ENCODE data around the gene LCNL1. TPM values are rescaled to one million over a fixed set of nuclear protein-coding genes. Genes with fewer than 3 reads are reported as not detected.

Gene LCNL1
- total and polyA plus RNA-seq, 9 donors, result 0.12 to 1.3 (median 0.42) TPM

DNA sequence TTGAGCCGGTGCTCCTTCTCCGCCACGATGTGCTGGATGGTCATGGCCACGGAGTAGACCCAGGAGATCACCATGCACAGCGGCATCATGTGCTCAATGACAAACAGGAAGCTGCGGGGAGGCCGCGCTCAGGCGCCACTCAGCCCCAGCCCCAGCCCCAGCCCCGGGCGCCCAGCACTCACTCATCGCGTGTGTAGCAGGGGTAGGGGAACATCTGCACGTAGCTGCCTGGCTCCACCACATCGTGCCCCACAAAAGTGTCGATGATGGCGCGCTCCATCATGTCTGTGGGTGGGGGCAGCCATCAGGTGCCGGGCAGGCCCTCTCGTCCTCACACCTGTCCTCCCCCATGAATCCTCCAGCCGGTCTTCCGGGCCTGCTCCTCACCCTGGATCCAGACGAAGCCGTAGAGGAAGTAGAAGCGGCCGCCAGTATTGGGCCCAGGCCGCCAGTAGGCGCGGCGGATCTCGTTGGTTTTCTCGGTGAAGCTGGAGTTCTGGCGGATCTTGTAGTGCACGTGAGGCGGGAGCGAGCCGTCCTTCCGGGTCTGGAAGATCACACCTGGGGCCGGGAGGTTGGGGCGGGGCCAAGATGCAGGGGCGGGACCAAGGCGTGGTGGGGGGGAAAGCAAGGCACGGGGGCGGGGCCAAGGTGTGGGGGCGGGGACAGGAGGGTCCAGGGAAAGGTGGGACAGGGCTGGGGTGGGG is 35.2 kb downstream of the LCNL1 start:
- Histone ChIP-seq H3K4me1 (ENCODE audit: control insufficient read depth, insufficient read depth, low read length) (peaks cover under 1% of the 10 kb centered on the region), H3K4me3 (ENCODE audit: low read length) (no peak overlapping the region), H3K27ac (ENCODE audit: low read length) (no peak overlapping the region), H3K9me3 (replicated peaks; ENCODE audit: control insufficient read depth, low read depth, low read length) (no peaks in the 10 kb centered on the region), H3K36me3 (ENCODE audit: control insufficient read depth, insufficient read depth, low read length) (peaks cover 32% of the 10 kb centered on the region), H3K27me3 (ENCODE audit: control insufficient read depth, insufficient read depth, low read length) (no peaks in the 10 kb centered on the region)
- WGBS (ENCODE audit: insufficient coverage), result 89% methylated on average over 30 of the region's 45 CpGs
- DNase-seq, result no peak

DNA sequence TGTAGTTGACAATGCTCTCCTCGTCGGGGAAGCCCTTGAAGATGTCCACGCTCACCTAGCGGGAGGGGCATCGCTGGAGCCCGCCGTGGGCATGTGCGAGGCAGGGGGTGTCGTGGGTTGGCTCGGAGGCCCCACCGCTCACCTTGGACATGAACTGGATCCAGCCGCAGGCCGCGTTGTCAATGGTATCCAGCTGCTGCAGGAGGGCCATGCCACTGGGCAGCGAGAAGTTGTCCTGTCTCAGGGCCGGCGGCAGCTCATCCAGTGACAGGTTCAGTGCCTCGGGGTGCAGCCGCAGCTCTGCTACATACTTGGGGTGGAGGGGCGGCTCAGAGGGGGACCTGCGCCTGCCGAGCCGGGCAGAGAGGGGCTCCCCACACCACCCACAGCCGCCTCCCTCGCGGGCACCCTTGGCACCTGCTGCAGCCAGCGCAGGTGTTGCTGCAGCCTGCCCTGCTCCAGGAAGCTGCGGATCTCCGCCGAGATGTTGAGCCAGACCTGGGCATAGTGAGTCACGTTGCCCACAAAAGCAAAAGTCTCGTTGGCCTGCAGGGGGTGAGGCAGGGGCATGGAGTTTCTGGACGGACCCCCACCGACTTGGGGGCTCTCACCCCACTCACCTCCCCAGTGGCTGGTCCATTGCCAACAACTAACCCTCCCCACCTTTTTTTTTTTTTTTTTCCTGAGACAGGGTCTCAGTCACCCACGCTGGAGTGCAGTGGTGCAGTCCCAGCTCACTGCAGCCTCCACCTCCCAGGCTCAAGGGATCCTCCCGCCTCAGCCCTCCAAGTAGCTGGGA is 36.2 kb downstream of the LCNL1 start:
- no peak overlapping the region for H3K4me3 ChIP-seq (ENCODE audit: low read length)
- 89% methylated on average over 33 of the region's 36 CpGs for WGBS (ENCODE audit: insufficient coverage)
- peaks cover 29% of the 10 kb centered on the region for H3K36me3 ChIP-seq (ENCODE audit: control insufficient read depth, insufficient read depth, low read length)

GRCh38 chr9:137019891-137020683 is 37.3 kb downstream of the LCNL1 start:
- no peak for DNase-seq
- Histone ChIP-seq H3K4me1 (ENCODE audit: control insufficient read depth, insufficient read depth, low read length) (peaks cover 15% of the 10 kb centered on the region), H3K36me3 (ENCODE audit: control insufficient read depth, insufficient read depth, low read length) (peaks cover 23% of the 10 kb centered on the region), H3K27me3 (ENCODE audit: control insufficient read depth, insufficient read depth, low read length) (no peaks in the 10 kb centered on the region), H3K27ac (ENCODE audit: low read length) (no peak overlapping the region), H3K4me3 (ENCODE audit: low read length) (no peak overlapping the region), H3K9me3 (replicated peaks; ENCODE audit: control insufficient read depth, low read depth, low read length) (no peaks in the 10 kb centered on the region)
- WGBS (ENCODE audit: insufficient coverage), result 86% methylated on average over 33 of the region's 34 CpGs

More for the DNA sequence above, 36.2 kb downstream of the LCNL1 start:
- no peaks in the 10 kb centered on the region for H3K27me3 ChIP-seq (ENCODE audit: control insufficient read depth, insufficient read depth, low read length)
- no peak for DNase-seq
- no peak overlapping the region for H3K27ac ChIP-seq (ENCODE audit: low read length)
- no peaks in the 10 kb centered on the region for H3K9me3 ChIP-seq (replicated peaks; ENCODE audit: control insufficient read depth, low read depth, low read length)
- peaks cover 10% of the 10 kb centered on the region for H3K4me1 ChIP-seq (ENCODE audit: control insufficient read depth, insufficient read depth, low read length)

DNA sequence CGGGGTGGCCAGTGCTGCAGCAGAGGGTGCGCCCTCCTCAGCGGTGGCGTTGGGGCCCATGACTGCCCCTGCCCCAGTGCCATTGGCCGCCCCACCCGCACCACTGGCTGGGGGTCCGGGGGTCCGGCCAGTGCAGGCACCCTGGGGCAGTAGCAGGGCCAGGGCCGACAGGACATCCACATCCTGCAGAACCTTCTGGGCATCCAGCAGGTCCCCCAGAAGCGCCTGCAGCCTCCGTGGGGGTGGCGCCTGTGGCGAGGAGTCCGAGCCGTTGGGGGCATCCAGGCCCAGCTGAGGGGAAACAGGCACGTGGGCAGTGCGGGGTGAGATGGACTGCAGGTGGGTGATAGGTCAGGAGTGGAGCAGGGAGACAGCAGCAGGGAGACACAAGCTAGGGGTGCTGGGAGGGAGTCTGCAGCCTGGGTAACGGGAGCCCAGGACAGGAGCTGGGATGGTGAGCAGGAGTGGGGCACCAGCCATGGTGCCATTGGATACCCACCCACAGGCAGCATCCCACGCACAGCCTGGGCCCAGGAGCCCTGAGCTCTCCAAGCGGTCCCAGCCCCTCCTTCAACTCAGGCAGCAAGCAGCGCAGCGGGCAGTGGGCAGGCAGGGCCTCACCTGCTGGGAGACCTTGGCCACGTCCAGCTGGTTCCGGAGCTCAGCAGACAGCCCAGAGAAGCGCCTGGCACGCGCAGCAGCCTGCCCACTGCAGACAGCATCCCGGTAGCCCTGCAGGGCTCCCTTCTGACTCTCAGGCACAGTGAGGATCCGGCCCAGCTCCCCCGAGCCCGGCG is 38.2 kb downstream of the LCNL1 start:
- Histone ChIP-seq H3K27me3 (ENCODE audit: control insufficient read depth, insufficient read depth, low read length) (no peaks in the 10 kb centered on the region), H3K9me3 (replicated peaks; ENCODE audit: control insufficient read depth, low read depth, low read length) (no peaks in the 10 kb centered on the region), H3K4me1 (ENCODE audit: control insufficient read depth, insufficient read depth, low read length) (peaks cover 24% of the 10 kb centered on the region), H3K4me3 (ENCODE audit: low read length) (no peak overlapping the region), H3K27ac (ENCODE audit: low read length) (no peak overlapping the region), H3K36me3 (ENCODE audit: control insufficient read depth, insufficient read depth, low read length) (peaks cover 19% of the 10 kb centered on the region)
- no peak for DNase-seq
- 91% methylated on average over 31 of the region's 32 CpGs for WGBS (ENCODE audit: insufficient coverage)

GRCh38 chr9:137021568-137021978 is 38.8 kb downstream of the LCNL1 start:
- no peaks in the 10 kb centered on the region for H3K9me3 ChIP-seq (replicated peaks; ENCODE audit: control insufficient read depth, low read depth, low read length)
- no peak overlapping the region for H3K4me3 ChIP-seq (ENCODE audit: low read length)
- 81% methylated on average over 4 of the region's 6 CpGs for WGBS (ENCODE audit: insufficient coverage)

DNA sequence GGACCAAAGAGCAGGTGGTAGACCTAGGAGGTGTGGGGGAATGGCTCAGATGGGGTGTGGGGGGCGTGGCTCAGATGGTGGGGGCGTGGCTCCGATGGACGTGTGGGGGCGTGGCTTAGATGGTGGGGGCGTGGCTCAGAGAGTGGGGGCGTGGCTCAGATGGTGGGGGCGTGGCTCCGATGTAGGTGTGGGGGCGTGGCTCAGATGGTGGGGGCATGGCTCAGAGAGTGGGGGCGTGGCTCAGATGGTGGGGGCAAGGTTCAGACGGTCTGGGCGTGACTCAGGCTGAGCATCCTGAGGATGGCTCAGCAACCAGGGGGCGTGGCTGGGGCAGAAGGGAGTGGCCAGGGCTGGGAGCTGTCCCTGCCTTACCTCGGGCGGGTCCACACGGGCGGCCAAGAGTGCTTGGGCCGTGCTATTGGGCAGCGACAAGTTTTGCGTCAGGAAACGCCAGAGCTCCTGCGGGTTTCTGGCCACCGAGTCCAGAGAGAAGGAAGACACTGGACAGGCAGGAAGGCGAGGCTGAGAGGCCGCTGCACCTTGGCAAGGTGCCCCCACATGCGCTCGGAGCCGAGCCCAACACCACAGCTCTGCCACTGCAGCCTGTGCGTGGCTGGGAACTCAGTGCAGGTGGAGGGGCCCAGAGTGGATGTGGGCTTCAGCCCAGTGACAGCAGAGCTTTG is 39.3 kb downstream of the LCNL1 start:
- Histone ChIP-seq H3K4me1 (ENCODE audit: control insufficient read depth, insufficient read depth, low read length) (peaks cover 33% of the 10 kb centered on the region), H3K4me3 (ENCODE audit: low read length) (no peak overlapping the region), H3K36me3 (ENCODE audit: control insufficient read depth, insufficient read depth, low read length) (peaks cover 7% of the 10 kb centered on the region), H3K27me3 (ENCODE audit: control insufficient read depth, insufficient read depth, low read length) (no peaks in the 10 kb centered on the region), H3K27ac (ENCODE audit: low read length) (no peak overlapping the region), H3K9me3 (replicated peaks; ENCODE audit: control insufficient read depth, low read depth, low read length) (no peaks in the 10 kb centered on the region)
- DNase-seq, result no peak
- WGBS (ENCODE audit: insufficient coverage), result 54% methylated on average over 17 of the region's 30 CpGs

More at GRCh38 chr9:137021568-137021978, 38.8 kb downstream of the LCNL1 start:
- Histone ChIP-seq H3K4me1 (ENCODE audit: control insufficient read depth, insufficient read depth, low read length) (peaks cover 29% of the 10 kb centered on the region), H3K27me3 (ENCODE audit: control insufficient read depth, insufficient read depth, low read length) (no peaks in the 10 kb centered on the region), H3K27ac (ENCODE audit: low read length) (no peak overlapping the region), H3K36me3 (ENCODE audit: control insufficient read depth, insufficient read depth, low read length) (peaks cover 13% of the 10 kb centered on the region)
- DNase-seq, result no peak

DNA sequence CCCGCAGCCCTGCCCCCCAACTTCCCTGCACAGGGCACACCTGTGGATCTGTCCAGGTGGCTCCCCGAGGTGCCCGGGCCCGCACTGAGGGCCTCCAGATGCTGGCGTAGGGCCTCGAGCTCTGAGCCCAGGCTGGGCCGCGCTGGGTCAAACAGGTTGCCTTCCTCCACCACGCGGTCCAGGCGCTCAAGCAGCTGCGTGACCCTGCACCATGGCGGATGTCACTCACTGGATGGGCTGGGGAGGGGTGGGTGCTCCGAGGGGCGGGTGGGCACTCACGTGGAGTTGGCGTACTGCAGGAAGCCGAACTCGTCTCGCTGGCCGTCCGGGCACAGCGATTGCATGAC is 39.8 kb downstream of the LCNL1 start:
- H3K9me3 ChIP-seq (replicated peaks; ENCODE audit: control insufficient read depth, low read depth, low read length), result no peaks in the 10 kb centered on the region
- WGBS (ENCODE audit: insufficient coverage), result 87% methylated on average over 23 of the region's 23 CpGs

DNA sequence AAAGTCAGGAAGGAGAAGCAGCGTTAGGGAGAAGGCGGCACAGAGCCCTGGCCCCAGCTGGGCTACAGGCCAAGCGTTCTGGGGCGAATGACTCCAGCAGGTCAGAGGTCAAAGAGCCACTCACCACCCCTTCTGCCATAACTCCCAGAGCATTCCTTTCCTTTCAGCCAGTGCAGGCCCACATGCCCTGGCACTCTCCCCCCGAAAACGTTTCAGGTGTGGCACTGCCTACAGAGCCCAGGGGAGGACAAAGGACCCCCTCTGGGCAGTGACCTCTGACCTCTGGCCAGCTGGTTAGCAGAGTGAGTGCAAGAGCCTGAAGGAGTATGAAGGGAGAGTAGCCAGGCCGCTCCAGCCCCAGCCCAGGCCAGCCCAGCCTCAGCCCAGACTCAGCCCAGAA is 40.4 kb downstream of the LCNL1 start:
- Histone ChIP-seq H3K36me3 (ENCODE audit: control insufficient read depth, insufficient read depth, low read length) (peaks cover 3% of the 10 kb centered on the region), H3K9me3 (replicated peaks; ENCODE audit: control insufficient read depth, low read depth, low read length) (no peaks in the 10 kb centered on the region), H3K27ac (ENCODE audit: low read length) (no peak overlapping the region), H3K4me1 (ENCODE audit: control insufficient read depth, insufficient read depth, low read length) (peaks cover 38% of the 10 kb centered on the region), H3K4me3 (ENCODE audit: low read length) (no peak overlapping the region), H3K27me3 (ENCODE audit: control insufficient read depth, insufficient read depth, low read length) (no peaks in the 10 kb centered on the region)
- DNase-seq, result no peak
- WGBS (ENCODE audit: insufficient coverage), result 51% methylated on average over 5 of the region's 7 CpGs

More for the DNA sequence above, 39.8 kb downstream of the LCNL1 start:
- H3K36me3 ChIP-seq (ENCODE audit: control insufficient read depth, insufficient read depth, low read length), result peaks cover 3% of the 10 kb centered on the region
- no peaks in the 10 kb centered on the region for H3K27me3 ChIP-seq (ENCODE audit: control insufficient read depth, insufficient read depth, low read length)
- H3K4me1 ChIP-seq (ENCODE audit: control insufficient read depth, insufficient read depth, low read length), result peaks cover 38% of the 10 kb centered on the region
- H3K27ac ChIP-seq (ENCODE audit: low read length), result no peak overlapping the region
- no peak overlapping the region for H3K4me3 ChIP-seq (ENCODE audit: low read length)
- DNase-seq, result no peak

DNA sequence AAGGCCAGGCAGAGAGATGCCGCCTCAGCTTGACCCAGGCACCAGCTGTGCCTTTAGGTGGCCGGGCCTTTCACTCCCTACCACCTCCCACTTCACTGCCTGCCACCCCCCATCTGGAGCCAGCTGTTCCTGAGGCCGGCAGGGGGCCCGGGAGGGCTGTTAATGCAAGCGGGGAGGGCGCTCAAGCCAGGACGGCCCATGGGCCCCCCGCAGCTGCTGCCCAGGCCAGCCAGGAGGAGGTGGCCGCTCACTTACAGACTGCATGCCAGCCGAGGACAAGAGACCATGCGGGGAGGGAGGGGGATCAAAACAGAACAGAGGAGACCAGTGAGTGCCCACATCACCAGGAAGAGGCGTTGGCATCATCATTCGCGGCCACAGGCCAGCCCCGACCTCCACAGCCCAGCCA is 40.8 kb downstream of the LCNL1 start:
- Histone ChIP-seq H3K27ac (ENCODE audit: low read length) (no peak overlapping the region), H3K4me3 (ENCODE audit: low read length) (no peak overlapping the region), H3K4me1 (ENCODE audit: control insufficient read depth, insufficient read depth, low read length) (peaks cover 41% of the 10 kb centered on the region), H3K36me3 (ENCODE audit: control insufficient read depth, insufficient read depth, low read length) (peaks cover 3% of the 10 kb centered on the region), H3K27me3 (ENCODE audit: control insufficient read depth, insufficient read depth, low read length) (no peaks in the 10 kb centered on the region), H3K9me3 (replicated peaks; ENCODE audit: control insufficient read depth, low read depth, low read length) (no peaks in the 10 kb centered on the region)
- no peak for DNase-seq
- 48% methylated on average over 15 of the region's 15 CpGs for WGBS (ENCODE audit: insufficient coverage)

Data from muscle of leg (tissue), 11 donors.